ENCODE measurements around the gene COBLL1.

- no peak for TF ChIP-seq CTCF (tag by site-specific recombination; IDR thresholded peaks at IDR 0.05)
- no peak for TF ChIP-seq REST (tag by site-specific recombination; IDR thresholded peaks at IDR 0.05)
Observed at GRCh38 chr2:164701565-164701964, 140.1 kb downstream of the COBLL1 start.

Data from HEK293 (cell line).